Measurements from ENCODE around the gene ZNF536.

- TF ChIP-seq POLR2A (IDR thresholded peaks at IDR 0.05) (no peak), CTCF (IDR thresholded peaks at IDR 0.05) (no peak)
Observed at GRCh38 chr19:30566681-30567420, 194.7 kb downstream of the ZNF536 start.

All from esophagus squamous epithelium (tissue), 4 donors.